ENCODE results near the gene MTFMT. TPM values are rescaled to one million over a fixed set of nuclear protein-coding genes. Genes with fewer than 3 reads are reported as not detected.

MTFMT gene
- total and polyA plus RNA-seq, 2 of the 13 experiments (the other 11 are each of a cell fraction or from before 2014, with no cell fraction given) = 9.9 to 23.2 TPM

DNA sequence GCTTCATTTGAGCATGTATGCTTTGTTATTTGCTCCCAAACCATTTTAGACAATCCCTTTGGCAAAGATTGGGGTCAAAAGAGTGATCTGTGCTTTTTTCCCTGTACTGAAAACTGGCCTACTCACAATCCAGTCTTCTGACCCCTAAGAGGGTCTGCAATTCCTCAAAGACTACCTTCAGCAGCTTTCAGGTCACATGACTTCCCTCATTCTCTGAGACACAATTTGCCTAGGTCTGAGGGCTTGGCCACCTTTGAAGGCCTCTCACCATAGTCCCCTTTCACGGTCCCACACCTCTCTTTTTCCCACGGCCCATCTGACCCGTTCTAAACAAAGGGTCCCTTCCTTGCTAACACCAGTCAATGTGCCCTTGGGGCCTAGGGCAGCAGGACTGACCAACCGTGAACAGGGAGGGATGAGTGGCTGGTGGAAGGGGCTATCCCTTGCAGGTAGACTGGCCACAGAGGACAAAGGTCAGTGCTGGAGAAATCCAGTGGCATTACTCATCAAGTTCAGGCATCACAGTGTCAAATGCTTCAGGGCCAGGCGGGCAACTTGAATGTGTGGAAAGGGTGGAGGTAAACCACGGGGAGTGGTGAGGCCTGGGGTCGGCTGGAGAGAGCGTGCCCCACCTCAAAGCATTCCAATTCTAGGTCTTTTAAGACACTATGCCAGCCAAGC, 27.6 kb upstream of the MTFMT start (continued):
- TF ChIP-seq, protein P1, sequence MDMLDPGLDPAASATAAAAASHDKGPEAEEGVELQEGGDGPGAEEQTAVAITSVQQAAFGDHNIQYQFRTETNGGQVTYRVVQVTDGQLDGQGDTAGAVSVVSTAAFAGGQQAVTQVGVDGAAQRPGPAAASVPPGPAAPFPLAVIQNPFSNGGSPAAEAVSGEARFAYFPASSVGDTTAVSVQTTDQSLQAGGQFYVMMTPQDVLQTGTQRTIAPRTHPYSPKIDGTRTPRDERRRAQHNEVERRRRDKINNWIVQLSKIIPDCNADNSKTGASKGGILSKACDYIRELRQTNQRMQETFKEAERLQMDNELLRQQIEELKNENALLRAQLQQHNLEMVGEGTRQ (IDR thresholded peaks at IDR 0.05; ENCODE audit: low read depth, low read length) = peak; percentile 19; the same call in 1 of the 2 replicates
- TF ChIP-seq, protein P1 (CRISPR knock-in tag; IDR thresholded peaks at IDR 0.05; ENCODE audit: borderline replicate concordance) = 0 out of 2 replicates have a peak, but pooled peaks have one; percentile 48
- TF ChIP-seq SYNCRIP (IDR thresholded peaks at IDR 0.05; ENCODE audit: insufficient read depth, low read depth, low read length) (no peak), ARNT (IDR thresholded peaks at IDR 0.05) (no peak), SCMH1 (CRISPR knock-in tag; IDR thresholded peaks at IDR 0.05; ENCODE audit: borderline replicate concordance) (no peak), ZNF776 (CRISPR knock-in tag; IDR thresholded peaks at IDR 0.05) (no peak), GATAD1 (CRISPR knock-in tag; IDR thresholded peaks at IDR 0.05) (peak; percentile 45; the same call in 1 of the 2 replicates), ZNF790 (CRISPR knock-in tag; IDR thresholded peaks at IDR 0.05; ENCODE audit: borderline replicate concordance) (no peak), HNRNPH1 (optimal IDR thresholded peaks at IDR 0.05; ENCODE audit: low read depth, low read length) (no peak), ZNF496 (CRISPR knock-in tag; IDR thresholded peaks at IDR 0.05; ENCODE audit: insufficient replicate concordance) (no peak), MXI1 (IDR thresholded peaks at IDR 0.05; ENCODE audit: borderline replicate concordance, low read depth, low read length) (peak; percentile 98), PAF1 (CRISPR knock-in tag; IDR thresholded peaks at IDR 0.05) (no peak), ZNF768 (CRISPR knock-in tag; IDR thresholded peaks at IDR 0.05) (no peak), ATM (IDR thresholded peaks at IDR 0.05; ENCODE audit: borderline replicate concordance) (no peak), ATAD3A (CRISPR knock-in tag; IDR thresholded peaks at IDR 0.05) (no peak), BRCA1 (CRISPR knock-in tag; IDR thresholded peaks at IDR 0.05) (no peak), MYNN (CRISPR knock-in tag; IDR thresholded peaks at IDR 0.05; ENCODE audit: low read depth) (no peak), SMAD1 (CRISPR knock-in tag; IDR thresholded peaks at IDR 0.05; ENCODE audit: borderline replicate concordance, low read depth) (no peak), SMC3 (IDR thresholded peaks at IDR 0.05; ENCODE audit: low read length) (peak; percentile 25), ZNF296 (CRISPR knock-in tag; conservative IDR thresholded peaks at IDR 0.05) (peak; percentile 88), MBNL3 (CRISPR knock-in tag; conservative IDR thresholded peaks at IDR 0.05) (no peak), MZF1 (CRISPR knock-in tag; IDR thresholded peaks at IDR 0.05; ENCODE audit: borderline replicate concordance) (no peak), BCL6 (CRISPR knock-in tag; IDR thresholded peaks at IDR 0.05) (peak; percentile 56), ELF1 (CRISPR knock-in tag; IDR thresholded peaks at IDR 0.05) (0 out of 2 replicates have a peak, but pooled peaks have one; percentile 26), SOX5 (CRISPR knock-in tag; IDR thresholded peaks at IDR 0.05; ENCODE audit: borderline replicate concordance) (peak; percentile 77; the same call in 1 of the 2 replicates), MATR3 (CRISPR knock-in tag; IDR thresholded peaks at IDR 0.05) (no peak), TSC22D2 (CRISPR knock-in tag; IDR thresholded peaks at IDR 0.05; ENCODE audit: borderline replicate concordance) (no peak), FOXA3 (CRISPR knock-in tag; IDR thresholded peaks at IDR 0.05) (peak; percentile 72)
- TF ChIP-seq, protein P2, sequence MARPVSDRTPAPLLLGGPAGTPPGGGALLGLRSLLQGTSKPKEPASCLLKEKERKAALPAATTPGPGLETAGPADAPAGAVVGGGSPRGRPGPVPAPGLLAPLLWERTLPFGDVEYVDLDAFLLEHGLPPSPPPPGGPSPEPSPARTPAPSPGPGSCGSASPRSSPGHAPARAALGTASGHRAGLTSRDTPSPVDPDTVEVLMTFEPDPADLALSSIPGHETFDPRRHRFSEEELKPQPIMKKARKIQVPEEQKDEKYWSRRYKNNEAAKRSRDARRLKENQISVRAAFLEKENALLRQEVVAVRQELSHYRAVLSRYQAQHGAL (CRISPR knock-in tag; IDR thresholded peaks at IDR 0.05; ENCODE audit: not compliant biosample characterization) = no peak
- TF ChIP-seq, protein P3, sequence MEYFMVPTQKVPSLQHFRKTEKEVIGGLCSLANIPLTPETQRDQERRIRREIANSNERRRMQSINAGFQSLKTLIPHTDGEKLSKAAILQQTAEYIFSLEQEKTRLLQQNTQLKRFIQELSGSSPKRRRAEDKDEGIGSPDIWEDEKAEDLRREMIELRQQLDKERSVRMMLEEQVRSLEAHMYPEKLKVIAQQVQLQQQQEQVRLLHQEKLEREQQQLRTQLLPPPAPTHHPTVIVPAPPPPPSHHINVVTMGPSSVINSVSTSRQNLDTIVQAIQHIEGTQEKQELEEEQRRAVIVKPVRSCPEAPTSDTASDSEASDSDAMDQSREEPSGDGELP (IDR thresholded peaks at IDR 0.05; ENCODE audit: borderline replicate concordance, low read depth) = peak; percentile 51; the same call in 1 of the 2 replicates
